Heart left ventricle (tissue), 13 donors: ENCODE data around the gene RALB.

Experiments
- POLR2A ChIP-seq, 2 donors: fragments of 450-650 bp; IDR thresholded peaks; one replicate each; pipeline ENCODE4 v1.6.1; 2017; ENCODE audit warnings: antibody characterized with exemption in 2 of 2, mild to moderate bottlenecking in 2 of 2, moderate library complexity in 2 of 2
- TF ChIP-seq, protein P1 (sequence below), 12 donors: fragments of 200-600 bp; sonication (generic) in 4 of 12; IDR thresholded peaks; one replicate each; pipeline versions ENCODE4 v1.5.0 to v1.8.0; 2018 to 2022; ENCODE audit warnings: antibody characterized with exemption in 12 of 12, mild to moderate bottlenecking in 5 of 12
- donor health status: ischemic (EF 13 %, LVEDD 7.1; RV severe dilation, severe dysfunction).
- donor health status: DM: no; HTN: yes; CAD: no.
- donor health status: DM: no; HTN: no; CAD: no.
- donor health status: ischemic (EF 25% LVEDD 6.9; RV normal size, moderate dysfunction).
- donor health status: ischemic (EF 25% LVEDD 5.7; RV mildly dilated, moderate dysfunction).
- donor health status: ischemic (EF 35%, LVEDD 5.7; RV mildly dilated, moderate dysfunction).
- donor health status: nonischemic (EF 11% LVEDD 7.7; RV severe dilation, severe dysfunction).
- donor health status: DM: yes; HTN: yes; CAD: no.
- donor health status: PGD.
- donor health status: ischemic (EF 29% LVEDD 5.4; RV normal size, mild dysfunction).
- donor health status: nonischemic (EF 23%, LVEDD 6.1; RV moderate dilation, normal function).

GRCh38 chr2:120319686-120320317, 67.2 kb downstream of the RALB start:
- TF ChIP-seq, protein P1, sequence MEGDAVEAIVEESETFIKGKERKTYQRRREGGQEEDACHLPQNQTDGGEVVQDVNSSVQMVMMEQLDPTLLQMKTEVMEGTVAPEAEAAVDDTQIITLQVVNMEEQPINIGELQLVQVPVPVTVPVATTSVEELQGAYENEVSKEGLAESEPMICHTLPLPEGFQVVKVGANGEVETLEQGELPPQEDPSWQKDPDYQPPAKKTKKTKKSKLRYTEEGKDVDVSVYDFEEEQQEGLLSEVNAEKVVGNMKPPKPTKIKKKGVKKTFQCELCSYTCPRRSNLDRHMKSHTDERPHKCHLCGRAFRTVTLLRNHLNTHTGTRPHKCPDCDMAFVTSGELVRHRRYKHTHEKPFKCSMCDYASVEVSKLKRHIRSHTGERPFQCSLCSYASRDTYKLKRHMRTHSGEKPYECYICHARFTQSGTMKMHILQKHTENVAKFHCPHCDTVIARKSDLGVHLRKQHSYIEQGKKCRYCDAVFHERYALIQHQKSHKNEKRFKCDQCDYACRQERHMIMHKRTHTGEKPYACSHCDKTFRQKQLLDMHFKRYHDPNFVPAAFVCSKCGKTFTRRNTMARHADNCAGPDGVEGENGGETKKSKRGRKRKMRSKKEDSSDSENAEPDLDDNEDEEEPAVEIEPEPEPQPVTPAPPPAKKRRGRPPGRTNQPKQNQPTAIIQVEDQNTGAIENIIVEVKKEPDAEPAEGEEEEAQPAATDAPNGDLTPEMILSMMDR (IDR thresholded peaks at IDR 0.05) = no peak
- no peak for TF ChIP-seq POLR2A (IDR thresholded peaks at IDR 0.05)
